ENCODE results near the gene NT5DC3.

GRCh38 chr12:103803847-103804246 lies 37.2 kb downstream of the NT5DC3 start:
- TF ChIP-seq CTCF (IDR thresholded peaks at IDR 0.05), result no peak
- TF ChIP-seq POLR2A (IDR thresholded peaks at IDR 0.05), result no peak
- TF ChIP-seq EP300 (IDR thresholded peaks at IDR 0.05), result no peak

All from tibial nerve (tissue), 4 donors.